ENCODE results near the gene URB1. TPM values are rescaled to one million over a fixed set of nuclear protein-coding genes. Genes with fewer than 3 reads are reported as not detected.

The URB1 gene
- total and polyA plus RNA-seq, 9 of the 15 experiments (the other 6 are each of a cell fraction or from before 2014, with no cell fraction given) = 0.97 to 53.6 (median 21.5) TPM

DNA sequence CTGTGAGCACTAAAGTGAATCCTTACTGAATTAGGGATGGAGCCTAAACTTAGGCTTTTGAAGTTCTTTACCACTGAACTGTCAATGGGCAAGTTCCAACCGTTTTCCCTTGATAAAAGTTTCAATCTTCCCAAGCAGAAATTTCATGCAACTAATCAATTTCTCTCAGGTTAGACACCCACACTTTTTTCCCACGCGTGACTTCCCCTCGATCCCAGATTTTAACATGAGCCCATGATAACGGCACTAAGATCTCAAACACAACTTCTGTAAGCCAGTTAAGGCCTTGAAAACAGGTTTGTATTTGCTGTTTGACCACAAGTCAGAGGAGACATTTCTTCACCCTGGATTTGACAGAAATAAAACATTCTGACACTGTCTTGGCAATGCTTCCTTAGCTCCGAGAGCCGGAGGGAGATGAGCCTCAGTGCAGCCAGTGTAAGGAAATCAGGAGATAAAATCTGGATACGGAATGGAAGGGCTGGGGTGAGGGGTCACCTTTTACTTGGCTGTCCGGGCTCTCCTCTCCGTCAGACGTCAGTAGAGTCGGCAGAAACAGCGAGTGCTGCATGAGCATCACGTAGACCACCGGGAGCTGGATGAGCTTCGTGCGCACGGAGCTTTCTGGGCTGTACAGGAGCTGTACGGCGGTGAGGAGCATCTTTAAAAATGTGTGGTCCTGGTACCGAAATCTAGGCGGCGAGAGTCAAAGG lies 54.4 kb downstream of the URB1 start:
- Histone ChIP-seq H3K27me3 (ENCODE audit: control insufficient read depth in 2 of 2, insufficient read depth in 2 of 2, low read length in 2 of 2) (no peaks in the 10 kb centered on the region), H3K79me2 (ENCODE audit: control insufficient read depth, insufficient read depth, low read length) (no peaks in the 10 kb centered on the region), H3K9ac (ENCODE audit: insufficient read depth in 1 of 2, low read depth in 2 of 2, low read length in 2 of 2) (no peak overlapping the region), H3K4me3 (no peak overlapping the region), H3K36me3 (ENCODE audit: control insufficient read depth, insufficient read depth, low read length) (peaks cover 96% of the 10 kb centered on the region), H2AFZ (ENCODE audit: low read depth, low read length) (no peak overlapping the region), H3K4me1 (replicated peaks in 1 of 2; ENCODE audit: control insufficient read depth in 2 of 2, insufficient read depth in 2 of 2, low read length in 2 of 2) (peaks cover 0 to 2% of the 10 kb centered on the region in 2 experiments; a peak in 1 of 5 replicates), H3K9me1 (ENCODE audit: control insufficient read depth, insufficient read depth, low read length) (no peaks in the 10 kb centered on the region), H4K20me1 (replicated peaks; ENCODE audit: control insufficient read depth, insufficient read depth, low read length) (no peaks in the 10 kb centered on the region), H3K4me2 (ENCODE audit: insufficient read depth, low read length) (no peak overlapping the region), H3K27ac (ENCODE audit: extremely low read depth, low read depth, low read length) (no peak overlapping the region), H3K9me3 (replicated peaks; ENCODE audit: control insufficient read depth, insufficient read depth, low read depth, low read length) (no peaks in the 10 kb centered on the region)
- intact Hi-C loops (cut with micrococcal nuclease) = no loop called here
- ATAC-seq (no peak), FAIRE-seq (no peak), DNase-seq (ENCODE audit: extremely low read depth in 1 of 4, low spot score in 3 of 4) (no peak)
- TF ChIP-seq MXI1 (IDR thresholded peaks at IDR 0.05; ENCODE audit: low read depth, low read length) (no peak), ZKSCAN1 (IDR thresholded peaks at IDR 0.05; ENCODE audit: low read depth, low read length) (no peak), ZNF699 (CRISPR knock-in tag; IDR thresholded peaks at IDR 0.05; ENCODE audit: insufficient replicate concordance) (no peak), HNRNPL (IDR thresholded peaks at IDR 0.05; ENCODE audit: low read depth, low read length) (no peak)
- in situ Hi-C loops (cut with MboI) = no loop called here
- WGBS (ENCODE audit: insufficient coverage, low coverage, missing lambda C conversion rate) = 94% methylated on average over 23 of the region's 23 CpGs
- POLR2A ChIA-PET = no interaction called here
- no TSS peak for BruUV-seq (replicated peaks)
- CTCF ChIA-PET (ENCODE audit: low intra/inter-chr PET ratio) = no interaction called here

DNA sequence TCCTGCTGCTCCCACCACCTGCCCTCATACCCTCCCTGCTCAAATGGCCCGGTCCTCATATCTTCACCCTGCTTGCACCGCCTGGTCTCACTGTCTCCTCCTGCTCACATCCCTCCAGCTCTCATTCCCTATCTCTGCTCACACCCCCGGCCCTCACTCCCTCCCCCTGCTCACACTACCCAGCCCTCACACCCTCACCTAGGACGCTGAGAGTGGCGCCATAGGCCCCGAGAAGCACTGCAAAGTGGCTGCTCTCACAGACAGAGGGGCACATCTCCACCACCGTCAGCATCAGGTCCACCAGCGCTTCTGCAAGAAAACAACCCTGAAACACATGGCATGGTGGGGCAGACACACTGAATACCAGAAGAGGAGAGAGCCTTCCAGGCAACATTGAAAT lies 55.6 kb downstream of the URB1 start:
- intact Hi-C loops (cut with micrococcal nuclease) = no loop called here
- ATAC-seq = no peak
- TF ChIP-seq COPS2 (conservative IDR thresholded peaks at IDR 0.05) (no peak), ZNF165 (CRISPR knock-in tag; IDR thresholded peaks at IDR 0.05; ENCODE audit: borderline replicate concordance) (no peak), JUN (IDR thresholded peaks at IDR 0.05; ENCODE audit: borderline replicate concordance, low read depth, low read length) (no peak), JUN (CRISPR knock-in tag; IDR thresholded peaks at IDR 0.05; ENCODE audit: borderline replicate concordance) (no peak), ZNF316 (IDR thresholded peaks at IDR 0.05) (no peak), CXXC5 (CRISPR knock-in tag; IDR thresholded peaks at IDR 0.05) (no peak), ZNF830 (CRISPR knock-in tag; IDR thresholded peaks at IDR 0.05) (no peak), RBFOX2 (IDR thresholded peaks at IDR 0.05; ENCODE audit: low read depth, low read length) (no peak), TCFL5 (CRISPR knock-in tag; conservative IDR thresholded peaks at IDR 0.05) (no peak), MAFK (IDR thresholded peaks at IDR 0.05; ENCODE audit: low read length) (no peak)
- TF ChIP-seq, protein P1, sequence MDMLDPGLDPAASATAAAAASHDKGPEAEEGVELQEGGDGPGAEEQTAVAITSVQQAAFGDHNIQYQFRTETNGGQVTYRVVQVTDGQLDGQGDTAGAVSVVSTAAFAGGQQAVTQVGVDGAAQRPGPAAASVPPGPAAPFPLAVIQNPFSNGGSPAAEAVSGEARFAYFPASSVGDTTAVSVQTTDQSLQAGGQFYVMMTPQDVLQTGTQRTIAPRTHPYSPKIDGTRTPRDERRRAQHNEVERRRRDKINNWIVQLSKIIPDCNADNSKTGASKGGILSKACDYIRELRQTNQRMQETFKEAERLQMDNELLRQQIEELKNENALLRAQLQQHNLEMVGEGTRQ (CRISPR knock-in tag; IDR thresholded peaks at IDR 0.05) = no peak
- TF ChIP-seq, protein P2, sequence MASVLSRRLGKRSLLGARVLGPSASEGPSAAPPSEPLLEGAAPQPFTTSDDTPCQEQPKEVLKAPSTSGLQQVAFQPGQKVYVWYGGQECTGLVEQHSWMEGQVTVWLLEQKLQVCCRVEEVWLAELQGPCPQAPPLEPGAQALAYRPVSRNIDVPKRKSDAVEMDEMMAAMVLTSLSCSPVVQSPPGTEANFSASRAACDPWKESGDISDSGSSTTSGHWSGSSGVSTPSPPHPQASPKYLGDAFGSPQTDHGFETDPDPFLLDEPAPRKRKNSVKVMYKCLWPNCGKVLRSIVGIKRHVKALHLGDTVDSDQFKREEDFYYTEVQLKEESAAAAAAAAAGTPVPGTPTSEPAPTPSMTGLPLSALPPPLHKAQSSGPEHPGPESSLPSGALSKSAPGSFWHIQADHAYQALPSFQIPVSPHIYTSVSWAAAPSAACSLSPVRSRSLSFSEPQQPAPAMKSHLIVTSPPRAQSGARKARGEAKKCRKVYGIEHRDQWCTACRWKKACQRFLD (CRISPR knock-in tag; IDR thresholded peaks at IDR 0.05) = no peak

More for the DNA sequence above, 55.6 kb downstream of the URB1 start:
- POLR2A ChIA-PET = interaction anchor here (1.0 kb wide), 1 partner anchor 8 kb away, joined by 3 read pairs; no protein-coding TSS in a partner anchor
- H3K36me3 ChIP-seq (ENCODE audit: control insufficient read depth, insufficient read depth, low read length) = peaks cover 96% of the 10 kb centered on the region
- CTCF ChIA-PET (ENCODE audit: low intra/inter-chr PET ratio) = no interaction called here
- H3K9me3 ChIP-seq (replicated peaks; ENCODE audit: control insufficient read depth, insufficient read depth, low read depth, low read length) = no peaks in the 10 kb centered on the region
- in situ Hi-C loops (cut with MboI) = no loop called here
- H3K27me3 ChIP-seq (ENCODE audit: control insufficient read depth in 2 of 2, insufficient read depth in 2 of 2, low read length in 2 of 2) = no peaks in the 10 kb centered on the region
- no peak for DNase-seq (ENCODE audit: extremely low read depth in 1 of 4, low spot score in 3 of 4)
- H3K79me2 ChIP-seq (ENCODE audit: control insufficient read depth, insufficient read depth, low read length) = no peaks in the 10 kb centered on the region
- H3K9me1 ChIP-seq (ENCODE audit: control insufficient read depth, insufficient read depth, low read length) = no peaks in the 10 kb centered on the region
- no peak for FAIRE-seq
- no peak overlapping the region for H3K4me3 ChIP-seq
- H2AFZ ChIP-seq (ENCODE audit: low read depth, low read length) = no peak overlapping the region
- no peak overlapping the region for H3K27ac ChIP-seq (ENCODE audit: extremely low read depth, low read depth, low read length)
- H3K4me2 ChIP-seq (ENCODE audit: insufficient read depth, low read length) = no peak overlapping the region
- peaks cover 0 to 2% of the 10 kb centered on the region in 2 experiments; a peak in 1 of 5 replicates for H3K4me1 ChIP-seq (replicated peaks in 1 of 2; ENCODE audit: control insufficient read depth in 2 of 2, insufficient read depth in 2 of 2, low read length in 2 of 2)
- no TSS peak for BruUV-seq (replicated peaks)
- WGBS (ENCODE audit: insufficient coverage, low coverage, missing lambda C conversion rate) = 90% methylated on average over 8 of the region's 8 CpGs
- H3K9ac ChIP-seq (ENCODE audit: insufficient read depth in 1 of 2, low read depth in 2 of 2, low read length in 2 of 2) = no peak overlapping the region
- no peaks in the 10 kb centered on the region for H4K20me1 ChIP-seq (replicated peaks; ENCODE audit: control insufficient read depth, insufficient read depth, low read length)
